HG03439 (cell line): ENCODE measurements around the gene SHC2.

ENCODE experiments used
- ATAC-seq: cut with Tn5 transposase; IDR thresholded peaks from one replicate; pipeline ENCODE4 v1.9.1; 2021; ENCODE audit warnings: mild to moderate bottlenecking, moderate library complexity; ENCODE audit not compliant: unreplicated experiment

The SHC2 gene

GRCh38 chr19:376111-376470 is 84.7 kb downstream of the SHC2 start:
- no peak for ATAC-seq

GRCh38 chr19:375395-376110 is 85.3 kb downstream of the SHC2 start:
- ATAC-seq = no peak

GRCh38 chr19:374886-375235 is 86.0 kb downstream of the SHC2 start:
- ATAC-seq = no peak

- no peak for ATAC-seq
Observed at GRCh38 chr19:374183-374885, 86.5 kb downstream of the SHC2 start.

- no peak for ATAC-seq
Observed at GRCh38 chr19:373391-374182, 87.2 kb downstream of the SHC2 start.

- ATAC-seq = no peak
Observed at GRCh38 chr19:372306-372890, 88.4 kb downstream of the SHC2 start.

- ATAC-seq = no peak
Observed at GRCh38 chr19:371501-372168, 89.2 kb downstream of the SHC2 start.

- no peak for ATAC-seq
Observed at GRCh38 chr19:370641-371330, 90.0 kb downstream of the SHC2 start.

GRCh38 chr19:369876-370275 is 91.0 kb downstream of the SHC2 start:
- ATAC-seq = no peak

- ATAC-seq = no peak
Observed at GRCh38 chr19:369256-369655, 91.6 kb downstream of the SHC2 start.

GRCh38 chr19:368630-369024 is 92.2 kb downstream of the SHC2 start:
- no peak for ATAC-seq

GRCh38 chr19:367963-368629 is 92.7 kb downstream of the SHC2 start:
- no peak for ATAC-seq

- no peak for ATAC-seq
Observed at GRCh38 chr19:367561-367960, 93.3 kb downstream of the SHC2 start.

- ATAC-seq = no peak
Observed at GRCh38 chr19:366951-367350, 93.9 kb downstream of the SHC2 start.
